Measurements from ENCODE around the gene RASGRF2.

DNA sequence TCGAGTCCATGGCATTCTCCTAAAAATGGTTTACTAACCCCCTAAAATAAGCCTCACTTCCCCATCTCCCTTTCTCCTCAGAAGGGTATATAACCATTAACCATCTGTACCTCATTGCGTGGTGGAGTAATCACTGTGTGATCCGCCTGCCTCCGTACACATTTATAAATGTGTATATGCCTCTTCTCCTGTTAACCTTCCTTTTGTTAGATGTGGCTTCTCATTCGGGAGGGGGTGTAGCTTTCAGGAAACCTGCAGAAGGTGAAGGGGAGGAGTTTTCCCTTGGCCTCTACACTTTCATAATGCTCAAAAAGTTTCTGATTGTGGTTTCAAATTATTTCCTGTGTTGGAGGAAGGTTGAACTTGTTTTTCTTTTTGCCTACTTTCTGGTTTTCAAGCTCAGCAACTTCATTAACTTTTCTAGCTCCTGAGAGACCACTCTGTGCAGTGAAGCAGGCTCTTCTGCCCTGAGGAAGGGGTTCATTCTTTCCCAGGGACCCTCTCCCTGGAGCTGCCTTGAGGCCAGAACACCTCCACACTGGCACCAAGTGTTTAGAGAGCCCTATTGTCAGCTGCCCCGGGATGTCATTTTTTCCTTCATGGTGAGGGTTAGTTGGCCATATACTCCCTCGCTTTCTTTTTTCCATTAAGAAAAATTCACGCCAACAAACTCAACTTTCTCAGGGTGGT, 46.9 kb downstream of the RASGRF2 start:
- TF ChIP-seq, protein P1, sequence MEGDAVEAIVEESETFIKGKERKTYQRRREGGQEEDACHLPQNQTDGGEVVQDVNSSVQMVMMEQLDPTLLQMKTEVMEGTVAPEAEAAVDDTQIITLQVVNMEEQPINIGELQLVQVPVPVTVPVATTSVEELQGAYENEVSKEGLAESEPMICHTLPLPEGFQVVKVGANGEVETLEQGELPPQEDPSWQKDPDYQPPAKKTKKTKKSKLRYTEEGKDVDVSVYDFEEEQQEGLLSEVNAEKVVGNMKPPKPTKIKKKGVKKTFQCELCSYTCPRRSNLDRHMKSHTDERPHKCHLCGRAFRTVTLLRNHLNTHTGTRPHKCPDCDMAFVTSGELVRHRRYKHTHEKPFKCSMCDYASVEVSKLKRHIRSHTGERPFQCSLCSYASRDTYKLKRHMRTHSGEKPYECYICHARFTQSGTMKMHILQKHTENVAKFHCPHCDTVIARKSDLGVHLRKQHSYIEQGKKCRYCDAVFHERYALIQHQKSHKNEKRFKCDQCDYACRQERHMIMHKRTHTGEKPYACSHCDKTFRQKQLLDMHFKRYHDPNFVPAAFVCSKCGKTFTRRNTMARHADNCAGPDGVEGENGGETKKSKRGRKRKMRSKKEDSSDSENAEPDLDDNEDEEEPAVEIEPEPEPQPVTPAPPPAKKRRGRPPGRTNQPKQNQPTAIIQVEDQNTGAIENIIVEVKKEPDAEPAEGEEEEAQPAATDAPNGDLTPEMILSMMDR (IDR thresholded peaks at IDR 0.05): no peak
- TF ChIP-seq EP300 (IDR thresholded peaks at IDR 0.05) (no peak), POLR2A (IDR thresholded peaks at IDR 0.05) (no peak)
